ENCODE data around the gene ENTPD6.

- no peak for TF ChIP-seq CTCF (conservative IDR thresholded peaks at IDR 0.05; ENCODE audit: low read depth, low read length)
- no peak for TF ChIP-seq RCOR1 (IDR thresholded peaks at IDR 0.05; ENCODE audit: insufficient replicate concordance, low read length)
- no peak for TF ChIP-seq POLR2A (IDR thresholded peaks at IDR 0.05; ENCODE audit: low read depth, low read length)
- no peak for TF ChIP-seq RFX5 (IDR thresholded peaks at IDR 0.05; ENCODE audit: low read depth, low read length)
- no peak for TF ChIP-seq MXI1 (IDR thresholded peaks at IDR 0.05; ENCODE audit: borderline replicate concordance, low read depth, low read length)
- no peak for TF ChIP-seq RAD21 (IDR thresholded peaks at IDR 0.05; ENCODE audit: low read length)
- no peak for TF ChIP-seq CHD1 (IDR thresholded peaks at IDR 0.05; ENCODE audit: low read depth, low read length)
- no peak for TF ChIP-seq USF2 (IDR thresholded peaks at IDR 0.05; ENCODE audit: low read depth, low read length)
- no peak for TF ChIP-seq ELK1 (IDR thresholded peaks at IDR 0.05; ENCODE audit: borderline replicate concordance, low read depth, low read length)
Measured at GRCh38 chr20:25244976-25245375, 49.5 kb downstream of the ENTPD6 start.

Measured in IMR-90 (cell line).